DOHH2 (cell line): ENCODE results near the gene AQP9.

ENCODE experiments used
- H3F3A ChIP-seq: fragments of 200-600 bp; sonication (generic), shearing (Covaris generic); 2 replicates; pipeline ENCODE4 v1.6.0; 2016; ENCODE audit warnings: antibody characterized with exemption, mild to moderate bottlenecking; ENCODE audit not compliant: control insufficient read depth, insufficient read depth
- H3K27ac ChIP-seq: fragments of 200-600 bp; sonication (generic); 2 replicates; pipeline ENCODE4 v1.5.1; 2014; ENCODE audit warnings: low read depth, mild to moderate bottlenecking, low read length, moderate library complexity
- H3K27me3 ChIP-seq: fragments of 200-600 bp; sonication (generic); 2 replicates; pipeline ENCODE4 v1.6.1; 2014; ENCODE audit warnings: mild to moderate bottlenecking, low read length, mixed read lengths; ENCODE audit not compliant: control insufficient read depth
- H3K36me3 ChIP-seq: fragments of 200-600 bp; sonication (generic); 2 replicates; pipeline ENCODE4 v1.6.1; 2014; ENCODE audit warnings: mild to moderate bottlenecking, low read length, moderate library complexity, mixed read lengths; ENCODE audit not compliant: control insufficient read depth
- H3K4me1 ChIP-seq: fragments of 200-600 bp; sonication (generic); 2 replicates; pipeline ENCODE4 v1.6.1; 2014; ENCODE audit warnings: mild to moderate bottlenecking, low read length, mixed read lengths; ENCODE audit not compliant: control insufficient read depth
- H3K4me2 ChIP-seq: fragments of 200-600 bp; sonication (generic); 2 replicates; pipeline ENCODE4 v1.6.0; 2014; ENCODE audit warnings: mild to moderate bottlenecking, low read length, moderate library complexity
- H3K4me3 ChIP-seq: fragments of 200-600 bp; sonication (generic); 2 replicates; pipeline ENCODE4 v1.5.1; 2014; ENCODE audit warnings: mild to moderate bottlenecking, low read length, mixed read lengths
- H3K79me2 ChIP-seq: fragments of 200-600 bp; sonication (generic); 2 replicates; pipeline ENCODE4 v1.6.1; 2014; ENCODE audit warnings: mild to moderate bottlenecking, low read length, mixed read lengths; ENCODE audit not compliant: control insufficient read depth
- H3K9me2 ChIP-seq: fragments of 200-600 bp; sonication (generic); replicated peaks from 2 replicates; pipeline ENCODE4 v1.6.1; 2014; ENCODE audit warnings: mild to moderate bottlenecking, low read length, mixed read lengths; ENCODE audit not compliant: control insufficient read depth
- H3K9me3 ChIP-seq: fragments of 200-600 bp; sonication (generic); 2 replicates; pipeline ENCODE4 v1.6.1; 2014; ENCODE audit warnings: antibody characterized with exemption, low read length, mixed read lengths; ENCODE audit not compliant: control insufficient read depth, insufficient read depth
- H4K20me1 ChIP-seq: fragments of 200-600 bp; sonication (generic); 2 replicates; pipeline ENCODE4 v1.6.0; 2014; ENCODE audit warnings: low read depth, mild to moderate bottlenecking, antibody characterized with exemption, low read length, moderate library complexity; ENCODE audit not compliant: control insufficient read depth, insufficient read depth
- CTCF ChIP-seq: fragments of 200-600 bp; sonication (generic); IDR thresholded peaks from one replicate; pipeline ENCODE4 v1.5.1; 2014; ENCODE audit warnings: antibody characterized with exemption, mild to moderate bottlenecking, low read depth, low read length; ENCODE audit not compliant: poor library complexity, severe bottlenecking
- EZH2phosphoT487 ChIP-seq: fragments of 200-600 bp; sonication (generic); IDR thresholded peaks from 2 replicates; pipeline ENCODE4 v1.6.1; 2017; ENCODE audit warnings: borderline replicate concordance, mild to moderate bottlenecking, antibody characterized with exemption, low read length, moderate library complexity, mixed read lengths

Gene AQP9

GRCh38 chr15:58228718-58229117 is 90.5 kb downstream of the AQP9 start:
- Histone ChIP-seq H3K27ac (no peak overlapping the region), H3K4me1 (no peaks in the 10 kb centered on the region), H3F3A (no peaks in the 10 kb centered on the region), H3K9me2 (no peaks in the 10 kb centered on the region), H3K79me2 (no peaks in the 10 kb centered on the region), H3K9me3 (no peaks in the 10 kb centered on the region), H3K4me3 (no peak overlapping the region), H4K20me1 (no peaks in the 10 kb centered on the region), H3K36me3 (no peaks in the 10 kb centered on the region), H3K4me2 (no peak overlapping the region), H3K27me3 (peaks cover 17% of the 10 kb centered on the region)
- TF ChIP-seq CTCF: no peak
- no peak for TF ChIP-seq EZH2phosphoT487

- no peaks in the 10 kb centered on the region for H3K9me3 ChIP-seq
- H3F3A ChIP-seq: no peaks in the 10 kb centered on the region
- no peak overlapping the region for H3K4me3 ChIP-seq
- H3K27ac ChIP-seq: no peak overlapping the region
- H4K20me1 ChIP-seq: no peaks in the 10 kb centered on the region
- H3K4me2 ChIP-seq: no peak overlapping the region
- H3K4me1 ChIP-seq: no peaks in the 10 kb centered on the region
- peaks cover 21% of the 10 kb centered on the region for H3K27me3 ChIP-seq
- H3K9me2 ChIP-seq: no peaks in the 10 kb centered on the region
- TF ChIP-seq CTCF: no peak
- TF ChIP-seq EZH2phosphoT487: no peak
- H3K79me2 ChIP-seq: no peaks in the 10 kb centered on the region
- no peaks in the 10 kb centered on the region for H3K36me3 ChIP-seq
Measured at GRCh38 chr15:58229297-58229768, 91.2 kb downstream of the AQP9 start.

- no peak overlapping the region for H3K27ac ChIP-seq
- H3K79me2 ChIP-seq: no peaks in the 10 kb centered on the region
- H3K4me2 ChIP-seq: no peak overlapping the region
- H3K4me1 ChIP-seq: no peaks in the 10 kb centered on the region
- H3K4me3 ChIP-seq: no peak overlapping the region
- H3K9me3 ChIP-seq: no peaks in the 10 kb centered on the region
- H3K27me3 ChIP-seq: peaks cover 21% of the 10 kb centered on the region
- no peaks in the 10 kb centered on the region for H3K36me3 ChIP-seq
- no peaks in the 10 kb centered on the region for H3F3A ChIP-seq
- H3K9me2 ChIP-seq: no peaks in the 10 kb centered on the region
- TF ChIP-seq CTCF (no peak), EZH2phosphoT487 (no peak)
- no peaks in the 10 kb centered on the region for H4K20me1 ChIP-seq
Measured at GRCh38 chr15:58232281-58233065, 94.3 kb downstream of the AQP9 start.
